ENCODE data around the gene CSN3.

GRCh38 chr4:70195425-70195824 is 47.0 kb upstream of the CSN3 start, which contains the start of gene ODAM:
- TF ChIP-seq CTCF (IDR thresholded peaks at IDR 0.05) (no peak), POLR2A (IDR thresholded peaks at IDR 0.05) (no peak)
